Activated CD4-positive, alpha-beta T cell treated with anti-CD3 and anti-CD28 coated beads for 48 hours (primary cell): ENCODE data around the gene GGACT.
"Not testable (repeated sequence)": the region's sequence is repeated elsewhere in the genome, so short reads cannot be mapped to it uniquely, and the experiment has no call there.

ENCODE experiments used
- DNase-seq: peaks from one replicate; pipeline ENCODE4 v3.0.0-alpha.2; 2020

The GGACT gene

DNA sequence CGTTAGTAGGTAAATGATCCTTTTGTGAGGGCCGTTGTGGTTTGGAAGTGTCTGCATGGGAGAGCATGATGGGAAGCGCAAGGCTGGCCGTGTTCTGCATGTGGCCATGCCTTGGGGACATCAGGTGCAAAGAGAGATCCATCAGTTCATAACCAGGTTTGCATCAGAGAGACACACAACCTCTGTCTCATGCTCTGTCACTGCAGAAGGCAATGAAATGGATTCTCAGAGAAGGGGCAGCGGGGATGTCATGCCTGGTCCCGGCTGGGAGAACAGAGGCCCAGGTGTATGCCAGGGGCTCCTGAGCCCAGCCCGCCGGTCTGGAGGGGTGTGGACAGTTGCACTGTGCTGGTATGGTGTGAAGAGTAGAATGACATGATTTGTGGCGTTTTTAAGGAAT, 60.2 kb downstream of the GGACT start:
- DNase-seq = no peak

DNA sequence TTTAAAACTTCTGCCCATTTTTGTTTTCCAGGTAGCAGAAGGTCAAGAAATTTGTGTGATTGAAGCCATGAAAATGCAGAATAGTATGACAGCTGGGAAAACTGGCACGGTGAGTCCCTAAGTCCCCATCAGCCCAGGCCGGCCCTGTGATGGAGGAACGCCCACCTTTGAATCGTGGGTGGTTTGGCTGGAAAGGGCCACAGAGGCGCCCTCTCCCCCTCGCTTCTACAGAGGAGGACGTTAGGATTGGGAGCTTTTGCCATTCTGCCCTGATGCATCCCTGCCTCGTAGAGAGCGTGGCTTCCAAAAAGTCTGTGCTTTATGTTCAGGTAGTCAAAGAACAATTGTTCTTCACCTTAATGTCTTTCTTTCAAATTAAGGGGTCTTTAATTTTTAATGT, 60.9 kb downstream of the GGACT start:
- DNase-seq = no peak

DNA sequence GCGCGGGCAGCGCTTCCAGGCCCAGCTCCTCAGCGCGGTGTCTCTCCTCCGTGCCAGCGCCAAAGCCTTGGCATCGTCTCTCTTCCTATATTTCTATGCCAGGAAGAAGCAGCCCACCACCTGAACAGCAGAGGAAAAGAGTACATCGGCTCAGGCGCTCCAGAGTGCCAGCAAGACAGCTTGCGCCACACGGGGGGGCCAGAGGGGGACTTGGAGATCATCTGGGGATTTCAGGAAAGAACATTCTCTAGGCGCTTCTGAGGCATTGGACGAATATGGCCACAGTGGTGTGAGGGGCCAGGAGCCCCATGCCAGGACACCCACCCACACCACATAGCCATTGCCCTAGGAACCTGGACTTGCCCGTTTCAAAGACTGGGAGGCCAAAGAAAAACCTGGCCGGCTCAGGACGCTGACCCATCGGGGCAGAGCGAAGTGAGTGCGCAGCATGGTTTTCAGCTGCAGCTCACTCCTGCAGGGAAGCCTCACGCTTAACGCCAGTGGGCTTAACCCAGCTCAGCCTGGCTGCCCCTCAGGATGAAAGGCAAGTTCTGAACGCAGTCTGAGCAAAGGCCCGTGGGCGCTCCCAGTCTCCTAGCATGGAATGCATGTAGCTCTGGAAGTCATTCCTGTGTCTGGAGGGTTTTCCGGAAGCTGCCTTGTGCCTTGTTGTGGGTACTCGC, 62.1 kb downstream of the GGACT start:
- DNase-seq = no peak

DNA sequence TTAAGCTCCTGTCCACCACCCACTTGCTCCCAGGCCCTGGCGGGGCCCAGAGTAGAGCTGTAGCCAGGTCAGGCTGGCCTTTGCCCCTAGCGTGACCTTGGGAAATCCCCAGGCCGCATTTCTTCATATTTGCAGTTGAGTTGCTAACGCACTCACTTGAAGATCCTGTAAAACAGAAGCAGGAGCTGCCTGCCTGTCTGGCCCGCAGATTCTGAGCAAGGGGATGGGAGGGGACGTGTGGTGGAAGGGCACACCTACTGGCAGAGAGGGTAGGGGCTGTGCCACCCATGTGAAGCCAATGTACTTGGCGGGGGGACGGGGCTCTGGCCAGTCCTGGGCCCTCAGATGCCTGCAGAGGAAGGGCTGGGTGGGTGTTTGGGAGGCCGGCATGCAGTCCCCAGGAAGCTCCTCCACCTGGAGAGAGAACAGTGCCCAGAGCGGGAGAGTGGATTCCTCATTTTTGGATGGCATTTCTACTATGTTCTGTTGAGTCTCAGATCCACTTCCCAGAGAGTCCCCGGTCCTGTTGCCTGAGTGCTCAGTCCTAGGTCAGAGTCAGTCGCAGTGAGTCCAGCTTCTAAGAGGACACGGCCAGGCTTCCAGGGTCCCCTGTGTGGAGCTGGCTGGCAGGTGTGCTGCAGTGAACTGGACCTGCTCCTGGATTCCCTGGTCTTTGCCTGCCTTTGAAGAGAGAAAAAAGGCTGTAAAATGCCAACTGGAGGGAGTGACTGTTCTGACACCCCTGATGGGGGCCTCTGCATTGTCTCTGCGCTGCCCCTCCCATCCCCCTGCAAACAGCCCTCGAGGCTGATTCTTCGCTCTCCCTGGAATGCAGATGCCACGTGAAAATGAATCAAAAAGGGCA, 62.9 kb downstream of the GGACT start:
- DNase-seq = no peak

DNA sequence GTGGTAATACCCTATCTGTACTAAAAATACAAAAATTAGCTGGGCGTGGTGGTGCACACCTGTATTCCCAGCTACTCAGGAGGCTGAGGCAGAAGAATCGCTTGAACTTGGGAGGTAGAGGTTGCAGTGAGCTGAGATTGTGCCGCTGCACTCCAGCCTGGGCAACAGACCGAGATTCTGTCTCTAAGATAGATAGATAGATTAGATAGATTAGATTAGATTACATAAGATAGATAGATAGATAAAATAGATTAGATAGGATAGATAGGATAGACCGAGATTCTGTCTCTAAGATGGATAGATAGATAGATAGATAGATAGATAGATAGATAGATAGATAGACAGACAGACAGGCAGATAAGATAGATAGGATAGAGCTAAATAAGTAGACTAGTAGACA, 63.9 kb downstream of the GGACT start:
- DNase-seq = not testable (repeated sequence)

DNA sequence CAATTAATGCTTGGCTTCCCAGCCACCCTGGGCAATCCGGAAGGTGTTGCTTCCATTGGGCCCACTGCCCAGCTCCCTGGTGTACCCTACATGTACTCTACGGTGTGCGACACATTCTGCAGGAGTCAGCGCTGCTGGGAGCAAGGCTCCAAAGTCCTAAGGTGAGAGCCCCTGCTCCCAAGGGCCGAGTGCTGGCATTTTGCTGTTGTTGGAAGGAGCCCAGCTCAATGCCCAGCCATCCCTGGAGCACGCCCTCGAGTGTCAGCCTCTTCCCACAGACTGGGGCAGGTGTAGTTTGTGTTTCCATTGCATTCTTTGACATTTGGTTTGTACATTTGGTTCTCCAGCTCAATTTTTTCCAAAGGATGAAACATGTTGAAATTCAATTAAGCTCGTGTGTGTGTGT, 64.6 kb downstream of the GGACT start:
- DNase-seq = no peak

DNA sequence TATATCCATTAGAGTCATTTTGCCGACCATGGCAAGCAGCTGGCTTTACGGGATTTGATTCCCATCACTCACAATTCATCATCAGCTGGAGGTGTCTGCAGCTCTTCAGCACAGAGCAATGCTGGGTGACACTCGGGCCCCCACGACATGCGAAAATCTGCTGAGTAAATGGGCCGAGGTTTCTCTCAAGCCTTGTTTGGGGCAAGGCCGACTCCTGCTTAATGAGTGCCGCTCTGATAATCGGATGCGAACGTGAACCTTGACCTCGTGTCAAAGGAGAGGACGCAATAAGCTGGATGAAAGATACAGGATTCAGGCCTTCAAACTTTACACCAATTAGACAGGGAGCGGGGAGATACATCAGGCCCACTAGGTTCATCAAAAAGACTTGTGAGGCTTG, 65.2 kb downstream of the GGACT start:
- no peak for DNase-seq

DNA sequence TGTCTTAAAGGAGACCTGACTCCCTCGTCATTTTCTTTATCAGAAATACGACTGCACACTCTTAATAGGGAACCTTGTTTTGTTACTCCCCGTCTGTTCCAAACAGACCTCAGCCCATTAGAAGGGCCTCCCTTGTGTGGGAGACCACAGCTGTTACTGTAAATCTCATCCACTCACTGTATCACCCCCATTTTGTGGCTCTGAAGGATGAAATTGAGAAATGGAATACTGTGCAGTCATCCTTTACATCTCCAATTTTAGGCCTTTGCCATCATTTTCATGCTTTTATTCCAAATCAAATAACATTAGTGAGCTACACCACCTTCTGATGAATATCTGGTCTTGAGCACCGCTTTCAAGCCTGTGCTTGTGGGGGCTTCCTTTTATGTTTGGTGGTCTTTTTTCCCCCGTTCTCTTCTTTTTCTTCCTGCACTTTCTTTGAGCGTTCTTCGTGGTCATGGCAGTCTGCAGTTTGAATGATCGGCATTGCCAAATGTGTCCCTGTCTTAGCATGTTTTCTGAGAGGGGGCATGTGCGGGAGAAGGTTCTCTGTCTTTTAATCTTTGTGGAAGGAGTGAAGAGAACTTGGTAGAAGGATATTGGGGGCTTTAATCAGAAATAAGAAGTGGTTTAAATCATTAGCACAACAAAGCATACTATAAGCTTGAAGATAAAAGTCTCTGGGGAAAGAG, 65.8 kb downstream of the GGACT start:
- no peak for DNase-seq

DNA sequence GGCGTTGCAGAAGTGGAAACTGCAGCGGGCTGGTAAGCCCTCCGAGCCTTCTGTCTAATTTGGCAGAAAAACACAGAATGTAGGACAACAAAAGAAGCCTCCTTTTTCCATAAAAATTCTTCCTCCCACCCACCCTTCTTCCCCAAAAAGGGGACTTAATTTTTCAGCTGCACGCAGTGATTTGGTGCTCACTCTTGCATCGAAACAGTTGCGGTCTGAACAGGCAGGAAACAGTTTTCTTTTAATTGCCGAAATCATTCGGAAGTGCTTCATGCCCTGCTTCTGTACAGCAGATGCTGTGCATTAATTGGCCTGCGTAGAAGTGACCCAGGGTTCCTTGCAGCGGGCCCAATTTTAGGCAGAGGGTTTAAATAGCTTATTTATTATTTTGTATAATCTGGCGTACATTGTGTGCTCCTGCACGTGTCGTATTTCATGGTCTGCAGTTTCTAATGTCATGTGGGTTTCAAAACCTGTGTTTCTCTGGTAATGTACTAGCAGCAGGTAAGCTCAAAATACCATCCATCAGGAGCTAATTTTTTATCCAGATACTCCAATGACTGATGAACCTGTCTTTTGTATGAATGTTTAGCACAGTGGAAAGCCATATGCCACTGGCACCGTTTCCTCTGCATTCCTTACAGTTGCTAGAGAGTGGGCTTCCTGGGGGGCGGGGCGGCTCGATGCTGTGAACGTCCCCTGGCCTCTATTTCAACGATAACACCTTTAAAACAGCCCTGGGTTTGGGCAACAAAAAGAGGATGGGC, 66.6 kb downstream of the GGACT start:
- no peak for DNase-seq

DNA sequence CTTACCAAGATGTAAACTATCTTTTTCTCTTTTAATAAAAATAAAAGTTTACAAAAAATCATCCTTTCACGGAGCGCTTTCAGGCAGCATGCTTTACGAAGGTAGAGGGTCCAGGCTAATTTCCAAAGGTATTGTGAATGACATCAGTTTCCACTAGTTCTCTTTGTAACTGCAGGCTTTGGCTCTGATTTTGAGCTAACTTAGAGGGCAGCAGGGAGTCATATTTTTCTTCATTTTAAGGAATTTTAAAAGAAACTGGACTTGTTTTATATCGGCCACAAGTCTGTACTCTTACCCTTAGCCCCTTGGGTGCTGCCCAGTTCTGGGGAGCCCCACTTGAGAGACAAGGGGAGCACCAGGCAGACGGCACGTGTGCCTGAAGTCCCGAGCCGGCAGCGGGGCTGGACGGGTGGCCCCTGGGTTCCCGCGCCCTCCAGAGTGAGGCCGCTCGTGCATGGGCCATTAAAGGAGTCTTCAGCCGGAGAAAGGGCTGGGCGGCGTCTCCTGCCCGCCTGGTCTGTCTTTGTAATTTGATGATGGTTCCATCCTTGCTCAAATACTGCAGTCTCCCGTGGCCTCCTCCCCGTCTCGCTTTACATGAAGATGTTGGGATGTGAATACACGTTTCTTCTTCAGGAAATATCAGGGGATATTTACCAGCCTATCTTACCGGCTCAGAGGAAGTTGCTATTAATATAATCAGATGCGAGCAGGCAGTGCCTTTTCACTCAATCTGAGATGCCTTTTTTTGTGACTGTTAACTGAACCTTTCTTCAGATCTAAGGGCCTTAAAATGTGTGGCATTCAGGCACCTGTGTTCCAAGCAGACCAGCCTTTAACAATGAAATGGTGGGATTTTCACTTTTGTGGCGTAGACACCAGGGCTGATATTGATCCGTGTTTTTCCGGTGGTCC, 67.4 kb downstream of the GGACT start:
- no peak for DNase-seq

DNA sequence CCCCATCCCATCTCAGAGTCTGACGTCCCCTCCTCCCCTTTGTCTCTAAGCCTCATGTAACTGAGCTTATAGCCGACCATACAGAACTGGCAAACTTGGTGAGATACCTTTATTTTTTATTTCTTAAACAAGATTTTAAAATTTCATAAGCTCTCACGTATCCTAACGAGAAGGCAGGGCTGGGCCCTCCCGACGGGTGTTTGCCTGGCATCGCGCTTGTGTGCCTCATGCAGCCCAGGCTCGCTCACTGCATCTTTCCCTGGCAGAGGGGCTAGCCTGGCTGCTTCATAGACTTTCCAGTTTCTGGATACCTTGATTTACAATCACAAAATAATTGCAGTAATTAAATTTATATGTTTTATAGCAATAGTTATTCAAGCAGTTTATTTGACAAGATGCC, 69.0 kb downstream of the GGACT start:
- no peak for DNase-seq

DNA sequence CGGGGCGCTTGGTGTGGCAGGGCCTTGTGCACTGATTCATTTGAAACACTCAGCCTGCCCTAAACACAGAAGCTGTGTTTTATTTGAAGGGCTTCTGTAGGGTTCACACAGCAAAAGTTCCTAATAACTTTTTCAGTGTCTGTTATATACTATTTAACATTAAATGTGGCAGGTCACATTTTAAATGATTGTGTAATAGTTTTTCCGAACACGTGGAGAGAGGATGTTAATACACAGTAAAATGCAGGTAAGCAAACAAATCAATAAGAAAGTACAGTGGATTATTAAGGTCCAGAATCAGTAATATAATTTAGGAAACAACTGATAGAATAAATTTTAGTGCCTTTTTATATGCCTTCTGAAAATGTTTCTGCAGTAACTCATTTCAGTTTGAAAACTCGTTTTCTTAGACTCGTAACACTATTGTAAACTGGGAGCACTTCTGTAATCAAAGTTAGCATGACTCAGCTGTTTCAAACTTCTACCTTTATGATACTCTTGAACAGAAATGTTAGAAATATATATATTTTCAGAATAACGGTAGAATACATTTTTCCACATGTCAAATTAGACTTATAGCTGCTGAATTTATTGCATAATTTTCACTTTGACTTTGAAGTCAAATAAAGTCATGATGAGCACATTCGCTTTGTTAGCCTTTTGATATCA, 70.1 kb downstream of the GGACT start:
- DNase-seq = no peak

DNA sequence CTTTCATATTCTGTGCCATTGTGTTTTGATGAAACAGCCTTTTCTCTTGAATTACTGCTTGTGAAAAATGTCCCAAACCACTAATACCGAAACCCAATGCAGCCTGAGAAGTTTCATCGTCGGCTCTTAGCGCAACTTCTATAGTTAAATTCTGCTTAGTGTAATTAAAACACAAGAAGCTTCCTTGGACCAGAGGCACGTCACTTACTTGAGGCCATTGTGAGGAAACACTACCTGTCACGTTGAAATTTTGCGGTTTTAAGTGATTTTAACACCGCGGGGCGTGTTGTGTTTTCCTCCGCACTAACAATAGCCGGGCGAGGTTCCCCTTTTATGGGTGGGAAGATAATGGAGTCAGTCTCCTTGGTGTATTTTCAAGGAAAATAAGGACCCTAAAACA, 70.9 kb downstream of the GGACT start:
- DNase-seq = no peak

DNA sequence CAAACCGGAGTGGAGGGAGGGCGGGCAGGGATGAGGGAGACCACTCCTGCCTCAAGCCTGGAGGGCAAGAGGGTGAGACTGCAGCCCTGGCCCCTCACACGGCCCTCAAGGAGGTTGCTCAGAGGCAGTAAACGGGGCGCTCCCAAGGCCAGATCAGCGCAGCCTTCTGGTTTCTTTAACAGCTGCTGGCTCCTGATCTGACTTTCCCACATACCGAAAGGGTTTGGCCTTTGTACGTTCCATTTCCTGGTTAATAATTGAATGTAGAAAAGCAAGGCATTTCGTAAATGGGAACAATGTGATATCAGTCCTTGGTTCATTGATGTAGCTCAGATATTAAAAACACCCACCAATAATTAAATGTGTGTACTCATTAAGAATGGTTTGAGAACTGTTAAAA, 71.5 kb downstream of the GGACT start:
- no peak for DNase-seq

DNA sequence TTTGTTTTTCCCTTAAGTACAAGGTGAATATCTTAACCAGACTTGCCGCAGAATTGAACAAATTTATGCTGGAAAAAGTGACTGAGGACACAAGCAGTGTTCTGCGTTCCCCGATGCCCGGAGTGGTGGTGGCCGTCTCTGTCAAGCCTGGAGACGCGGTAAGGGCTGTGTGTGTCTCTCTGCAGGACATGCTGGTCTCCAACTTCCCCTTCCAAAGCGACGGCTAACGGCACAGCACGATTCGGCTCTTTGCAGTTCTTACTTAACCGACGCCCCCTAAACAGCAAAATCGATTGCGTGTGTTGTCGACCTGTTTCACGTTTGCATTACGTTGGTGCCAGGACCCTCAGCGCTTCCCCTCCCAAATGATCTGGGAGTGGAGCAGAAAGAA, 73.2 kb downstream of the GGACT start:
- DNase-seq = no peak

DNA sequence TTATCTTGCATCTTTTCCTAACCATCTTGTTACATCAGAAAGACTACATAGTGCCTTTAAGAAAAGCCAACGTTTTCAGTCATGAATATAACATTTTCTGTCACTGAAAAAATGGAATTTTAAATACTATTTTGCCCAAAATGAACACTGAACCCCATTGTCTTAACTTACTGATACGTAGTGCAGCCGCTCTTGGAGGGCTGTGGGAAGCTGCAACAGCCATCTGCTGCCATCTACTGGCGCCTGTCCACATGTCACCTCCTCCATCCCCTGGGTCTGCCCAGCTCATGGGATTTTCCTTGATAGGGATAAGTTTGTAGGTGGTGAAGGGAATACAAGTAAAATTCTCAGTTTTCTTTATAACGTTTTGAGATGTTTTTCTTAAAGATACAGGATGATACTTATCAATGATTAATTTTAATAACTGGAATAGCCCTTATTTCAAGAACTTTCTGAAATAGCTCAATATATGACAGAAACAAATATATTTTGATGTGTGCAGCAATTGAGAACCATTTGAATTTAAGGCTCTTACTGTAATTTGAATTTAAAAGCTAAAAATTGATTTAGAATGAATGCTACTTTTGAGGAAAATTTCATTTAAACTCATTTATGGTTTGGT, 73.7 kb downstream of the GGACT start:
- peak; percentile 79 for DNase-seq

DNA sequence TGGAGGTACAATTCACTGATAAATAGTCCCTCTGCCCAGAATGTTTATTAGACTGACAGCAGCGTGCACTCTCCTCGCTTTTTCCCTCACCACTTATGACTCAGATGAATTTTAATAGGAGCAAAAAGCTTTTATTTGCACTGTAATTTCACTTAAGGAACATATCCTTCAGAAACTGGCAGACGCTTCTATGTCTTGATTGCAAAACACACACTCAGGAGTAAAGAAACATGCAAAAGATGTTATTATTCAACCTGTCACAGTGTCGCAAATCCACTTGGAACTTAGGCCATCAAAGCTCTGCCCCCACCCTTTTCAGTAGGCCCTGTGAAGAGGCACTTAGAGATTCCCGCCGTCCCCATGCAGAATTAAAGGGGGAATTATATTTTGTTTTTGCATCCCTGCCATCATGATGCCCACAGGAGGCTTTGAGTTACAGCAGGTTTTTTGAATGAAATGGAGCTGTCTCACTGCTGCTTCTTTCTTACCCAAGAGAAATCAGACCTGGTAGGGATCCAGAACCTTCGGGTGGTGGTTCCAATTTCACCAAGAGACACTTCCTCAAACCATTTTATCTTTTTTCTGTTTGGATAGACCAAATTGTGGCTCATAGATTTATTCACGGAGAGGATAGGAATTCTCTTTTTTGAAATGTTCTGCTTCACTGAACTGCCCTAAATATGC, 74.5 kb downstream of the GGACT start:
- no peak for DNase-seq

DNA sequence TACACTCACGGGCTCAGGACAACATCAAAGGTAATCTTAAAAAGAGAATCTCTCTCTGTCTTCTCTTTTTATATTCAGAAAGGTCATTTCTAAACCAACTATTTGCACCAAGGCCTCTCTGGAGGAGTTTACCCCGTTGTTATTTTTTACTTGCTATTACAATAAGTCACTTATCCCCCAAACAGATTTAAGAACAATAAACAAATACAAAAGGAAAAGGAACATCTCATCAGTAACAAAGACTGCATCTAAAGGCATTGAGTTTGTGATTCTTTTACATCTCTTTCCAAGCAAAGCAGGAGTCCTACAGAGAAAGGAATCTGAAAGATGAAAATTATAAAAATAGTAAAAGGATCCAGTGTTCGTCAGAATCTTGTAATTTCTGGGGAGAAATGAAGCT, 75.4 kb downstream of the GGACT start:
- no peak for DNase-seq

DNA sequence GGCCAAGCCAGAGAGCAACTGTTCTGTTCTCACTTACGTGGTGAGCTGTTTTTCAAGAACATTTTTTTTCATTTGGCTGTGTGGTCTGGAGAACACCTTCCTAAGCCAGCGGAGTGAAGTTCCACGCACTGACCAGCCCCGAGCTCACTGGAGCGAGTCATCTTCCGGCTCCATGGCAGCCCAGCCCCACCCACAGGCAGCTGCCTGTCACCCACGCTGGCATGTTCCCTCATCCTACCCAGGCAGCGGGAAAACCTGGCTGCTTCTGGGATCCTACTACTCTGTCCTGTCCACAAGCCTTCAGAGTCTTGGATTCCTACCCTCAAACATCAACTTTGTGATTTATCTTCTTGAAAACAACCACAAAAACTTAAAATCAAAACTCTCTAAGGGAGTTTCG, 76.2 kb downstream of the GGACT start:
- no peak for DNase-seq

DNA sequence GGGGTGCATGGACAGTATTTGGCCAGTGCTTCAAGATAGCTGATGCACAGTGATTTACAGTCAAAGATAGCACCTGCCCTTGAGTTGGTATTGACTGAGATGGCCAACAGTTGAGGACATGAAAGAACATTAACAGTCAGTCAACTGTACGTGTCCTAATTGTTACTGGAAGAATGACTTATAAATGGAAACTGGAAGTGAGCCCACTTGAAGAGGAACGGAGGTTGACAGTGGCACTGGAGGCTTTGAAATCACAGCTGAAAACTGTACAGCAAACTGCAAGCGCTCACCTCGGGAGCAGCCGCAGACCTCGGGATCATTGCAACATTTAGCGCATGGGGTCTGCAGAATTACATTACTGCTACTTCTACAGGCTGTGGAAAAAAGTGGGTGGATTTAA, 77.1 kb downstream of the GGACT start:
- DNase-seq = no peak
